OCI-LY7 (cell line): ENCODE data around the gene DNAJC24.

ENCODE experiments used
- EZH2phosphoT487 ChIP-seq: fragments of 200-600 bp; sonication (generic); IDR thresholded peaks from 2 replicates; pipeline ENCODE4 v1.6.1; 2018; ENCODE audit warnings: low read depth, borderline replicate concordance, mild to moderate bottlenecking, mixed run types, antibody characterized with exemption, low read length, moderate library complexity, mixed read lengths
- TF ChIP-seq, protein P1 (sequence below): fragments of 200-600 bp; sonication (generic); conservative IDR thresholded peaks from 2 replicates; pipeline ENCODE4 v1.5.1; 2014; ENCODE audit warnings: mild to moderate bottlenecking, antibody characterized with exemption, low read length, moderate library complexity, mixed read lengths

DNA sequence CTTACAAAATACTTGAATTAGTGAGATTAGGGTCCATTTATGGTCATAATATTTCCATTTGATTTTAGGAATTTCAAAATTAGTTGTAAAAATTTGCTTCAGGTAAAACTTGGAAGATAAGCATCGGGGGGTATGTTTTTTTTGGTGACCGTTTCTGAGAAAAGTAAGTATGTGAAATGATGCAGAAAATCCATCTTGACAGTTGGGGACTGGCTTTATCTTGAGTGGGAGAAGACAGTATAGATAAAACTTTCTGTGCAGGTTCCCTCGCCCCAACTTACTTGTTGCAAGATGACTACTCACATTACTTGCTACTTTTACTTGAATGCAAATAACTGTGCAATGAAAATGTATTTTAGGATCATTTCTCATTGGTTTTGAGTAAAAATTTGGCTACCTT is 49.5 kb downstream of the DNAJC24 start:
- TF ChIP-seq, protein P1, sequence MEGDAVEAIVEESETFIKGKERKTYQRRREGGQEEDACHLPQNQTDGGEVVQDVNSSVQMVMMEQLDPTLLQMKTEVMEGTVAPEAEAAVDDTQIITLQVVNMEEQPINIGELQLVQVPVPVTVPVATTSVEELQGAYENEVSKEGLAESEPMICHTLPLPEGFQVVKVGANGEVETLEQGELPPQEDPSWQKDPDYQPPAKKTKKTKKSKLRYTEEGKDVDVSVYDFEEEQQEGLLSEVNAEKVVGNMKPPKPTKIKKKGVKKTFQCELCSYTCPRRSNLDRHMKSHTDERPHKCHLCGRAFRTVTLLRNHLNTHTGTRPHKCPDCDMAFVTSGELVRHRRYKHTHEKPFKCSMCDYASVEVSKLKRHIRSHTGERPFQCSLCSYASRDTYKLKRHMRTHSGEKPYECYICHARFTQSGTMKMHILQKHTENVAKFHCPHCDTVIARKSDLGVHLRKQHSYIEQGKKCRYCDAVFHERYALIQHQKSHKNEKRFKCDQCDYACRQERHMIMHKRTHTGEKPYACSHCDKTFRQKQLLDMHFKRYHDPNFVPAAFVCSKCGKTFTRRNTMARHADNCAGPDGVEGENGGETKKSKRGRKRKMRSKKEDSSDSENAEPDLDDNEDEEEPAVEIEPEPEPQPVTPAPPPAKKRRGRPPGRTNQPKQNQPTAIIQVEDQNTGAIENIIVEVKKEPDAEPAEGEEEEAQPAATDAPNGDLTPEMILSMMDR = no peak
- no peak for TF ChIP-seq EZH2phosphoT487
